GM13976 (cell line): Measurements from ENCODE around the gene AKAP8.

Source experiments
- DNase-seq: peaks from one replicate; pipeline ENCODE4 v3.0.0; 2012; ENCODE audit warnings: low spot score
- in situ Hi-C: fragments of 300-500 bp; cut with MboI; formaldehyde crosslinking; loops from one replicate; pipeline ENCODE4 v1.12.0; 2022; ENCODE audit warnings: low sequenced_read_pairs, mixed read lengths, inconsistent platforms; ENCODE audit not compliant: unreplicated experiment
- TF ChIP-seq, protein P1 (sequence below): IDR thresholded peaks from 2 replicates; pipeline ENCODE4 v1.5.1; 2012; ENCODE audit warnings: borderline replicate concordance, mild to moderate bottlenecking; ENCODE audit not compliant: insufficient read depth; ENCODE audit errors: extremely low read depth, missing control alignments, control extremely low read depth

Gene AKAP8

DNA sequence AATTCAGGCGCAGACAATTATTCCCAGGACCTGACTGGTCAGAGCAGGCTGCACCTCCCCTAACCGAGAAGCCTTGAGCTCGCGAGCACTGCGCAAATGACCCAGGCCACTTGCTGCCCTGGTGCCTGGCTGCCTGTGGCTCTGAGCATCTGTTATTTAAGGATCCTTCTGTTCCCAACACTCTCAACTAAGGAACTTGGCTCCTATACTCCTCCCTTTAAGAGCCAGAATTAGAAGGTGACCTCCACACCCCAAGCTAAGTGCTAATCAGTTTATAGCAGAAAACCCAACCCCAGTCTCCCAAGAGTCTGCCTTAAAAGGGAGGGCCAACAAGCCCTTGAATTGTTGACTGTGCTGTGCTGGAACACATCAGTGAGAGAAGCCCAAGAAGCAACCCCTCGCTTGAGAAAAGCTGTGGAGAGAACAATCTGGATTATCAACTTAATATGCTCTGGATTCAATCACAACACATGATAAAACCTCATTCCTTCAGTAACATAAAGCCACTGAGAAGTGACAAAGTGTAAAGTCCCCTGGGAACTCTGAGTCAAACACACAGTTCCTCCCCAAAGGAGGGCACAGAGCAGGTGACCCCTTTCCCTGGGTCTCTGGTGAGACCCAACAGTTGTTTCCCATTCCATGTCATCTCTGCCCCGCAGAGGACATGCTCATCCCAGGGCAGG is 24.7 kb upstream of the AKAP8 start:
- no peak for DNase-seq
- in situ Hi-C loops: no loop called here
- TF ChIP-seq, protein P1, sequence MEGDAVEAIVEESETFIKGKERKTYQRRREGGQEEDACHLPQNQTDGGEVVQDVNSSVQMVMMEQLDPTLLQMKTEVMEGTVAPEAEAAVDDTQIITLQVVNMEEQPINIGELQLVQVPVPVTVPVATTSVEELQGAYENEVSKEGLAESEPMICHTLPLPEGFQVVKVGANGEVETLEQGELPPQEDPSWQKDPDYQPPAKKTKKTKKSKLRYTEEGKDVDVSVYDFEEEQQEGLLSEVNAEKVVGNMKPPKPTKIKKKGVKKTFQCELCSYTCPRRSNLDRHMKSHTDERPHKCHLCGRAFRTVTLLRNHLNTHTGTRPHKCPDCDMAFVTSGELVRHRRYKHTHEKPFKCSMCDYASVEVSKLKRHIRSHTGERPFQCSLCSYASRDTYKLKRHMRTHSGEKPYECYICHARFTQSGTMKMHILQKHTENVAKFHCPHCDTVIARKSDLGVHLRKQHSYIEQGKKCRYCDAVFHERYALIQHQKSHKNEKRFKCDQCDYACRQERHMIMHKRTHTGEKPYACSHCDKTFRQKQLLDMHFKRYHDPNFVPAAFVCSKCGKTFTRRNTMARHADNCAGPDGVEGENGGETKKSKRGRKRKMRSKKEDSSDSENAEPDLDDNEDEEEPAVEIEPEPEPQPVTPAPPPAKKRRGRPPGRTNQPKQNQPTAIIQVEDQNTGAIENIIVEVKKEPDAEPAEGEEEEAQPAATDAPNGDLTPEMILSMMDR: no peak

DNA sequence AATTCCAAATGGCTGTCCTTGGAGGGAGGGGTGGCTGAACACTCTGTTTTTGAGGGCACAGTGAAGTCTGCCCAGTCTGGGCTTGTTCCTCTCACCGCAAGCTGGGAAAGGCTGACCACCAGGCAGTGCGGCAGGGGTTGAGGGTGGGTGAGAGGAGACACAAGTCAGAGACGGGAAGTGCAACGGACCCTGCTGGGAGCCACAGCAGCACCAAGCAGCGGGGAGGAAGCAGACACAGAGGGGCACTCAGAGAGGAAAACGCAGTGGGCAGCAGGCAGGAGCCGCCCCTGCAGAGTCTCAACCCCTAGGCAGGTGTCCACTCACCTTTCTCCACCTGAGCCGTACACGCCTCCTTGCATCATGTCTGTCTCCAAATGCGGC is 23.6 kb upstream of the AKAP8 start:
- in situ Hi-C loops: no loop called here
- DNase-seq: no peak
- TF ChIP-seq, protein P1: no peak

DNA sequence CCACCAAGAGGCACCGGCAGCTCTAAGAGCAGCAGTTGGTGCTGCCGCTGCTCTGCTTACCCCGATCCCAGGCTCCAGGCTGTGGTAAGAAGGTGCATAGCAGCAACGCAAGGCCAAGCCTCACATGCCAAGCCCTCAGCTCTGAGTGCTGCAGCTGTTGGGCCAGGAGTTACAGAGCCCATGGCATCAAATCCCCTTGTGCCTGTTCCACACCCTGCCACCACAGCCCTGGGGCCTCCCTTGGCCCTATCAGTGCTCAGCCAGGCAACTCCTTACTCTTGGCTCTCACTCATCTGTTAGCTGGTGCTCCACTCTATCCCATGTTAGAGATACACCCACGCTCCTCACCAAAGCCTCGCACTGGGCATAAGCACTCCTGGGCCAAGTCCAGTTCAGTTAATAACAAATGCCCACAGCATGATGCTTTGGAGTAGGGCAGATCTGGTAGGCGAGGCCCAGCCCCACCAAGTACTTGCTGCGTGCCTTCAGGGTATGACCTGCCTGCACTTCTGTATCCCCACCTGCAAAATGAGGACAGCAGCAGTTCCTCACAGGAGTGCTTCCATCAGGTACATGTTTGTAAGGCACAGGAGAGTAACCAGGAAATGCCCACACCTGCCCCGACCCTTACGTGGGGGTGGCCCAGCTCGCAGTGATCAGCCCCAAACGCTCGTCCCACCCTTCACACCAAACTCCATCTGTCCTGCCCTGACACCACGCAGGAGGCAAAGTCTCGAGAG is 23.0 kb upstream of the AKAP8 start:
- DNase-seq: no peak
- in situ Hi-C loops: no loop called here
- TF ChIP-seq, protein P1: no peak

- in situ Hi-C loops: no loop called here
- no peak for DNase-seq
- TF ChIP-seq, protein P1: no peak
Observed at GRCh38 chr19:15401397-15401710, 21.8 kb upstream of the AKAP8 start.

DNA sequence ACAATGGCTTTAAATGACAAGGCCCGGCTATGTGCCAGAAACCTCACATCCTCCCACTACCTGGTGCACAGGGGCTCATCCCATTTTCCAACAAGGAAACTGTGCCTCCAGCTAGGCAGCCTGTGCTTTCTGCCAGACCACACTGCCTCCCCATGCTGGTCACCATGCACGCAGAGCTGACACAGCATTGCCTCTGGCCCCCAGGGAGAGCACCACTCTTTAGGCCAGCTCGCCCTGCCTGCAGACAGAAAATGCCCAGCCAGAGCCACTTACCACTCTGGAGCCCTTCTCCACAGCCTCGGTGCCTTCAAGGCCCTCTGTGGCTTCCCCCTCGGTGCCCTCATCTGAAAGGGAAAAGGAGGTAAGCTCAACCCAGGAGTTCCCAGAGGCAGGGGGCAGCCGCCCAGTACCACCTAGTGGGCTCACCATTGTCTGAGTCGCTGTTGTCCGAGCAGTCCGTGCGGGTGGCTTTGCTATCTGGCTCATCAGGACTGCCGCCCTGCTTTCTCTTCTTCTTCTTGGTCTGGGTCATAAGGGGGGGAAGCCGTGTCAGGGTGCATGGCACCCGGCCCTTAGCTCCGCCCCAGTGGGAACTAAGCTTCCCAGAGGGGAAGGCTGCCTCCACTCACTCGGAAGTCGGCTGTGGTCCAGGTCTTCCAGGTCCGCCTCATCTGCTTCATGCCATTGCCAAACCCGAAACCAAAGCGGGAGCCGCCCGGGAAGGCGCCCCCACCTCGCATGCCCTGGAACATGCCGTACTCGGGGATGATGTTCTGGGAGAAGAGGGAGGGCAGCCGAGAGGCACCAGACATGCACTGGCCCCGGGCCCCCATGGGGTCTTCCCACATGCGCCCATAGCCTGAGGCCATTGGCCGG is 21.2 kb upstream of the AKAP8 start:
- TF ChIP-seq, protein P1: no peak
- in situ Hi-C loops: no loop called here

GRCh38 chr19:15399635-15400034 is 20.0 kb upstream of the AKAP8 start:
- no peak for DNase-seq
- TF ChIP-seq, protein P1: no peak
- in situ Hi-C loops: no loop called here

More for the DNA sequence above, 21.2 kb upstream of the AKAP8 start:
- no peak for DNase-seq
